ENCODE measurements around the gene GPR31. TPM values are rescaled to one million over a fixed set of nuclear protein-coding genes. Genes with fewer than 3 reads are reported as not detected.
"Not testable (repeated sequence)": the region's sequence is repeated elsewhere in the genome, so short reads cannot be mapped to it uniquely, and the experiment has no call there.

Gene GPR31
- total RNA-seq, 1 experiment from 2014 or later = not detected

DNA sequence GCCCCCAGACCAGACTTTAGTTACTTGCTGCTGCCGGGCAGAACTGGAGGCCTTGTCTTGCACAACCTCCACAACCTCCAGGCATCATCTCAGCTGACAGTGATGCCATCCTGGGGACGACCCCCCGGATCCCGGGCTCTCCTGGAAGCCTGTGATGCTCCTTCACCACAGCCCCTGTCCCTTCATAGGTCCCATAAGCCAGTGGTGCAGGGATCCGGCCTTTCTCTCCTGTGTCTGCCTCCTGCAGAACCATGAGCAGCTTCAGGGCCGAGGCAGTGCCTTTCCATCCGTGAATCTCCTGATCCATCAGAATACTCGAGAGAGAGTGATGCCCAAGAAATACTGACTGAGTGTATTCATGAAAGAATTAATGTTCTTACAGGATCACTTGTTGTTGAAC, 22.3 kb upstream of the GPR31 start:
- not testable (repeated sequence) for H3K27me3 ChIP-seq (ENCODE audit: insufficient read depth, low read length); H2AFZ ChIP-seq (ENCODE audit: low read length); H4K20me1 ChIP-seq (ENCODE audit: control insufficient read depth, insufficient read depth, insufficient read length); DNase-seq; H2AK5ac ChIP-seq (ENCODE audit: insufficient read length, low read length); H2BK120ac ChIP-seq (ENCODE audit: low read depth, low read length, poor library complexity, severe bottlenecking); H3T11ph ChIP-seq (ENCODE audit: low read length); H4K8ac ChIP-seq (replicated peaks; ENCODE audit: insufficient read length, low read depth, low read length); H3K23me2 ChIP-seq (ENCODE audit: insufficient read length, low read depth, low read length, poor library complexity, severe bottlenecking); H2BK5ac ChIP-seq (ENCODE audit: insufficient read length, low read length); H2BK12ac ChIP-seq (ENCODE audit: insufficient read length, low read depth, low read length); H3K4ac ChIP-seq (ENCODE audit: low read depth, low read length); H3K79me2 ChIP-seq (ENCODE audit: insufficient read depth, low read length); H3K79me1 ChIP-seq (ENCODE audit: insufficient read depth, low read depth, low read length, poor library complexity, severe bottlenecking); H3K4me1 Mint-ChIP-seq; H2BK15ac ChIP-seq (ENCODE audit: low read depth, low read length); H3K4me1 ChIP-seq (ENCODE audit: insufficient read depth, low read length); H4K91ac ChIP-seq (ENCODE audit: insufficient read length, low read depth, low read length); H3K27ac Mint-ChIP-seq; H3K27ac ChIP-seq (ENCODE audit: insufficient read length, low read depth, low read length); H4K5ac ChIP-seq (ENCODE audit: insufficient read length, low read depth, low read length); H3K9me3 Mint-ChIP-seq; H3K14ac ChIP-seq (ENCODE audit: insufficient read depth, low read length); H3K9me3 ChIP-seq (ENCODE audit: control insufficient read depth, low read depth, low read length); H3K9ac ChIP-seq (ENCODE audit: extremely low read depth, insufficient read length, low read length); H3K56ac ChIP-seq (ENCODE audit: insufficient read length, low read depth, low read length); H3K4me3 Mint-ChIP-seq; H3K18ac ChIP-seq (ENCODE audit: insufficient read length, low read depth, low read length); H3K4me2 ChIP-seq (ENCODE audit: insufficient read depth, insufficient read length, low read length); H3K36me3 Mint-ChIP-seq (ENCODE audit: insufficient read depth in 1 of 3, low read depth in 3 of 3); H3K27me3 Mint-ChIP-seq (ENCODE audit: low read depth); H2BK20ac ChIP-seq (ENCODE audit: low read depth, low read length, poor library complexity, severe bottlenecking); H3K23ac ChIP-seq (ENCODE audit: insufficient read length, low read depth, low read length)
- WGBS (ENCODE audit: extremely low coverage, insufficient read length, low lambda C conversion rate) = no CpG with 5 or more reads among the region's 8 CpGs

DNA sequence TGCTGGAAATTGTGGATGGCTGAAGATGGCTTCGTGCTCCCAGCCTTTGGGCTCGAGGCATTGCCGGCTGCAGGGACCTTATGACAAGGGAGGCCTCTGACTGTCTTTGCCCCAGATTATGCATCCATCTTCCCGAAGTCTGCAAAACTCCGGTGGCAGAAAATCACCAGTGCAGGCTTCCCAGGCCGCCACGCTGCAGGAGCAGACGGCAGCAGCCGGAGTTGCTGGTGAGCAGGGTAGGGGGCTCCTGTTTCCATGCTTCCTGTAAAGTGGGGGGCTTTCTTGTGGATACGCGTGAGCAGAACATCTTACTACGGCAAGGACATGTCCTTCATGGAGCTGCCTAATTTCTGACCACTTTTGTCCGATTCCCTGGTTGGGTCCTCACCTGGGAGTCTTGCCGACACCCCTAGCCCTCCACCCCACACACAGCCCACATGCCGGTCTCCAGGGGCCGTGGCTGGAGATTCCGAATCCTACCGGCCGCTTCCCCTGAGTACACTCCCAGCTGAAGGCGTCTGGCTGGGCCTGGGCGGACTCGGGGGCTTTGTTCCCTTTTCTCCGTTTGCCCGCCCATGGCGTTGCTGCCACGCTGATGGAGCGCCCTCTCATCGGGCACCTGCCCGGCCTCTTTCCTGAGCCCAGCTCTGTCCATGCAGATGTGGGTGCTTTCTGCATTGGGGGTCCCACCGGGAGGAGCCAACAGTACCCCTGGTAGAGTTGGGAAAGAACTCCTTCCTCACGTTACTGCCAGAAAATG, 21.3 kb upstream of the GPR31 start:
- H3T11ph ChIP-seq (ENCODE audit: low read length); H2AK5ac ChIP-seq (ENCODE audit: insufficient read length, low read length); H3K27ac ChIP-seq (ENCODE audit: insufficient read length, low read depth, low read length); H4K20me1 ChIP-seq (ENCODE audit: control insufficient read depth, insufficient read depth, insufficient read length); H3K56ac ChIP-seq (ENCODE audit: insufficient read length, low read depth, low read length); H3K4me2 ChIP-seq (ENCODE audit: insufficient read depth, insufficient read length, low read length); H3K9me3 Mint-ChIP-seq; H3K14ac ChIP-seq (ENCODE audit: insufficient read depth, low read length); H3K27me3 Mint-ChIP-seq (ENCODE audit: low read depth); H2BK5ac ChIP-seq (ENCODE audit: insufficient read length, low read length); H3K4me1 Mint-ChIP-seq; DNase-seq; H3K9ac ChIP-seq (ENCODE audit: extremely low read depth, insufficient read length, low read length); H3K27me3 ChIP-seq (ENCODE audit: insufficient read depth, low read length); H2AFZ ChIP-seq (ENCODE audit: low read length); H4K8ac ChIP-seq (replicated peaks; ENCODE audit: insufficient read length, low read depth, low read length); H3K9me3 ChIP-seq (ENCODE audit: control insufficient read depth, low read depth, low read length); H3K4ac ChIP-seq (ENCODE audit: low read depth, low read length); H3K4me3 Mint-ChIP-seq; H2BK12ac ChIP-seq (ENCODE audit: insufficient read length, low read depth, low read length); H2BK15ac ChIP-seq (ENCODE audit: low read depth, low read length); H3K79me2 ChIP-seq (ENCODE audit: insufficient read depth, low read length); H3K4me1 ChIP-seq (ENCODE audit: insufficient read depth, low read length); H2BK20ac ChIP-seq (ENCODE audit: low read depth, low read length, poor library complexity, severe bottlenecking); H4K5ac ChIP-seq (ENCODE audit: insufficient read length, low read depth, low read length); H3K36me3 Mint-ChIP-seq (ENCODE audit: insufficient read depth in 1 of 3, low read depth in 3 of 3); H2BK120ac ChIP-seq (ENCODE audit: low read depth, low read length, poor library complexity, severe bottlenecking); H3K79me1 ChIP-seq (ENCODE audit: insufficient read depth, low read depth, low read length, poor library complexity, severe bottlenecking); H3K23me2 ChIP-seq (ENCODE audit: insufficient read length, low read depth, low read length, poor library complexity, severe bottlenecking); H3K18ac ChIP-seq (ENCODE audit: insufficient read length, low read depth, low read length); H3K27ac Mint-ChIP-seq; H3K23ac ChIP-seq (ENCODE audit: insufficient read length, low read depth, low read length); H4K91ac ChIP-seq (ENCODE audit: insufficient read length, low read depth, low read length): not testable (repeated sequence)
- no CpG with 5 or more reads among the region's 31 CpGs for WGBS (ENCODE audit: extremely low coverage, insufficient read length, low lambda C conversion rate)

Measured in H9 (cell line).